PC-3 (cell line): Measurements from ENCODE around the gene PLEKHH1.

Experiments
- EZH2 ChIP-seq: fragments of 300-600 bp; sonication (generic); IDR thresholded peaks from one replicate; pipeline ENCODE4 v1.6.1; 2017; ENCODE audit warnings: antibody characterized with exemption, mild to moderate bottlenecking, low read length; ENCODE audit not compliant: unreplicated experiment
- TF ChIP-seq, protein P1 (sequence below): fragments of 300-600 bp; sonication (generic); conservative IDR thresholded peaks from 2 replicates; pipeline ENCODE4 v1.5.1; 2017; ENCODE audit warnings: antibody characterized with exemption, low read depth, mild to moderate bottlenecking, low read length

DNA sequence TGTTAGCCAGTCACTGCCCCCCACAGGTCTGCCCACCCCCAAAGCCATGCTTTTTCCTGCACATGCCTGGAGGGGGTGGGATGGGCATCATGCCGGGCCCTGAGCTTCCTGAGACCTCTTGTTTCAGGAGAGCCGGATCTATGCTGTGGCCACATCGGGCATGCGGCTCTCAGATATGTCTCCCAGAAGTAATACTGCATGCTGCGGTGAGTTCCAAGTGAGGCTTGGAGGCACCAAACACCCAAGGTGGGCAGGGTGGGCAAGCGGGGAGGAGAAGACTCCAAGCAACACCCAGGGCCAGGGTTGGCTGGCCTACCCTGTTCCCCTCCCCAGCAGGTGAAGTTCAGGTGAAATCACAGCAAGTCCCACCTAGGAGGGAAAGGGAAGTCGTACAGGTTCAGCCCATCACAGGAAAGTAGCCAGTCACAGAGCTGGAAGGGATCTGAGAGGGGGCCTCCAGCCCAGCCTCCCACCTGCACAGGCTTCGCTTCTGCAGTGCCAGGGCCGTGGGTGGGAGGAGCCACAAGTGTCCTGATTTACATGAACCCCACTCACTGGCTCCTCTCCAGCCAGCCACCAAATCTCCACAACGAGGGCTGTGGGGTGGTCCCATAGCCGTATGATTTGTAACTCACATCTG lies 36.0 kb downstream of the PLEKHH1 start:
- TF ChIP-seq, protein P1, sequence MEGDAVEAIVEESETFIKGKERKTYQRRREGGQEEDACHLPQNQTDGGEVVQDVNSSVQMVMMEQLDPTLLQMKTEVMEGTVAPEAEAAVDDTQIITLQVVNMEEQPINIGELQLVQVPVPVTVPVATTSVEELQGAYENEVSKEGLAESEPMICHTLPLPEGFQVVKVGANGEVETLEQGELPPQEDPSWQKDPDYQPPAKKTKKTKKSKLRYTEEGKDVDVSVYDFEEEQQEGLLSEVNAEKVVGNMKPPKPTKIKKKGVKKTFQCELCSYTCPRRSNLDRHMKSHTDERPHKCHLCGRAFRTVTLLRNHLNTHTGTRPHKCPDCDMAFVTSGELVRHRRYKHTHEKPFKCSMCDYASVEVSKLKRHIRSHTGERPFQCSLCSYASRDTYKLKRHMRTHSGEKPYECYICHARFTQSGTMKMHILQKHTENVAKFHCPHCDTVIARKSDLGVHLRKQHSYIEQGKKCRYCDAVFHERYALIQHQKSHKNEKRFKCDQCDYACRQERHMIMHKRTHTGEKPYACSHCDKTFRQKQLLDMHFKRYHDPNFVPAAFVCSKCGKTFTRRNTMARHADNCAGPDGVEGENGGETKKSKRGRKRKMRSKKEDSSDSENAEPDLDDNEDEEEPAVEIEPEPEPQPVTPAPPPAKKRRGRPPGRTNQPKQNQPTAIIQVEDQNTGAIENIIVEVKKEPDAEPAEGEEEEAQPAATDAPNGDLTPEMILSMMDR: no peak
- TF ChIP-seq EZH2: no peak
